Keratinocyte (primary cell): ENCODE results near the gene DYNC1I1.

Experiments used
- EZH2 ChIP-seq: IDR thresholded peaks from one replicate; pipeline ENCODE4 v1.6.1; 2012; ENCODE audit warnings: inconsistent platforms, mild to moderate bottlenecking, low read length, moderate library complexity
- TF ChIP-seq, protein P1 (sequence below), 3 experiments: IDR thresholded peaks in 1 of 3; conservative IDR thresholded peaks in 1 of 3; optimal IDR thresholded peaks in 1 of 3; 2 replicates in 2 of 3; 3 replicates in 1 of 3; pipeline versions ENCODE3 to v1.5.1; 2011; ENCODE audit warnings: low read length in 3 of 3, mild to moderate bottlenecking in 3 of 3, moderate library complexity in 2 of 3, control low read depth in 1 of 3, inconsistent platforms in 1 of 3; ENCODE audit not compliant: insufficient read depth in 2 of 3; ENCODE audit errors: extremely low read depth in 1 of 3

DNA sequence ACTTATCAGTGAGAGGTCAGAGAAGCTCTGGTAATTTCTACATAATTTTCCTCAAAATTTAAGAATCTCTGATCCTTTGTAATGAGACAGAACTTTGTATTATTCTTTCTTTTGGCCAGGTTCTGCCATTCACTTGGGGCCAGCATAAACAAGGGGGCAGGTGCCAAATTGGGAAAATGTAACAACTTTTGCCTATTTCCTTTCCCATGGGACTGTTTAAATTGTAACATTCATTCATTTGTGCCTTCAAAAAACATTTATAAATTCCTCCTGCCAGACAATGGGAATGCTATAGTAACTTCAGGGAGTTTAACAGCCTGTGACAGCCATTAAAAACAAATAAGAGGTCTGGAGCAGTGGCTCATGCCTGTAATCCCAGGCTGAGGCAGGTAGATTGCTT is 12.4 kb downstream of the DYNC1I1 start:
- TF ChIP-seq, protein P1, sequence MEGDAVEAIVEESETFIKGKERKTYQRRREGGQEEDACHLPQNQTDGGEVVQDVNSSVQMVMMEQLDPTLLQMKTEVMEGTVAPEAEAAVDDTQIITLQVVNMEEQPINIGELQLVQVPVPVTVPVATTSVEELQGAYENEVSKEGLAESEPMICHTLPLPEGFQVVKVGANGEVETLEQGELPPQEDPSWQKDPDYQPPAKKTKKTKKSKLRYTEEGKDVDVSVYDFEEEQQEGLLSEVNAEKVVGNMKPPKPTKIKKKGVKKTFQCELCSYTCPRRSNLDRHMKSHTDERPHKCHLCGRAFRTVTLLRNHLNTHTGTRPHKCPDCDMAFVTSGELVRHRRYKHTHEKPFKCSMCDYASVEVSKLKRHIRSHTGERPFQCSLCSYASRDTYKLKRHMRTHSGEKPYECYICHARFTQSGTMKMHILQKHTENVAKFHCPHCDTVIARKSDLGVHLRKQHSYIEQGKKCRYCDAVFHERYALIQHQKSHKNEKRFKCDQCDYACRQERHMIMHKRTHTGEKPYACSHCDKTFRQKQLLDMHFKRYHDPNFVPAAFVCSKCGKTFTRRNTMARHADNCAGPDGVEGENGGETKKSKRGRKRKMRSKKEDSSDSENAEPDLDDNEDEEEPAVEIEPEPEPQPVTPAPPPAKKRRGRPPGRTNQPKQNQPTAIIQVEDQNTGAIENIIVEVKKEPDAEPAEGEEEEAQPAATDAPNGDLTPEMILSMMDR (optimal IDR thresholded peaks at IDR 0.05 in 1 of 3, IDR thresholded peaks at IDR 0.05 in 1 of 3, conservative IDR thresholded peaks at IDR 0.05 in 1 of 3; ENCODE audit: extremely low read depth in 1 of 3, insufficient read depth in 2 of 3, low read length in 3 of 3) = no peak
- no peak for TF ChIP-seq EZH2
